ENCODE data around the gene ANO2. TPM values are rescaled to one million over a fixed set of nuclear protein-coding genes. Genes with fewer than 3 reads are reported as not detected.

ANO2 gene
- total and polyA plus RNA-seq, 2 experiments from 2014 or later = 2.3 to 4.6 TPM

DNA sequence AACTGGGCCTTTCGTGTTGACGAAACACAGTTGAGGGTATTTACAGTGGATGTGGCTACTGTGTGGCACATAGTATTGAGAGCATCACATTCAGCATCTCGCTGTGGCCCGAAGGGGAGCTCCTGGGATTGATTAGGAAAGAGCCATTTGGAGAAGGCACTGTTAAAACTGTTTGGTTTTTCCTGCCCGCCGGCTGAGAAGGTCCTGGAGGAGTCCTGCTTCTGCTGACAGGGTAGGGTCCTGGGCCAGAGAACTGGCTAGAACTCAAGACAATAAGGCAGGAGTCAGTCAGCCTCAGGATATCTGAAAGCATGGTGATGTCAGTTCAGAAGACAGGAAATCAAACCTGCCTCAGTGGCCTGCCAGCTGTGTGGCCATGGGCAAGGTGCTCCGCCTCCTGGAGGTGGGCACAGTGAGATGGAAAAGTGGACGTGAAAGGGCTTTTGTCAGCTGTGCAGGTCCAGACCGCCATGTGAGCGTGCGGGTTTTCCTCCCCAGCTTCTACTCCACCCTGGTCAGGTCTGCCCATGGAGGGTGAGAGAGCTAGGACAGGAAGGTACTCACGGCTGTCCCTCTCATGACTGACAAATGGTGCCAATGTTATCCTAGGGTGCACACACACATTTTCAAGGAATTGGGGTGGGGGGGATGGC lies 420.8 kb downstream of the ANO2 start:
- H3K27me3 ChIP-seq (ENCODE audit: insufficient read depth) = no peaks in the 10 kb centered on the region
- no peak overlapping the region for H3K4me2 ChIP-seq
- H3K4me1 Mint-ChIP-seq = no peaks in the 10 kb centered on the region
- no peaks in the 10 kb centered on the region for H3K36me3 Mint-ChIP-seq (ENCODE audit: low read depth)
- no peak overlapping the region for H3K4me3 ChIP-seq
- H3K4me3 Mint-ChIP-seq = no peak overlapping the region
- H4K20me1 ChIP-seq (replicated peaks; ENCODE audit: insufficient read depth) = no peaks in the 10 kb centered on the region
- H3K79me2 ChIP-seq (replicated peaks; ENCODE audit: insufficient read depth) = no peaks in the 10 kb centered on the region
- H3K36me3 ChIP-seq (ENCODE audit: insufficient read depth) = no peaks in the 10 kb centered on the region
- ATAC-seq = no peak
- H2AFZ ChIP-seq = no peak overlapping the region
- peaks cover 3% of the 10 kb centered on the region for H3K27me3 Mint-ChIP-seq (ENCODE audit: insufficient read depth, low read depth, poor library complexity)
- H3K27ac ChIP-seq (ENCODE audit: low read depth) = no peak overlapping the region
- TF ChIP-seq POLR2AphosphoS5 (IDR thresholded peaks at IDR 0.05; ENCODE audit: low read depth) (no peak), EZH2phosphoT487 (IDR thresholded peaks at IDR 0.05; ENCODE audit: unreplicated experiment) (no peak), NANOG (IDR thresholded peaks at IDR 0.05; ENCODE audit: borderline replicate concordance) (no peak), ZNF331 (CRISPR knock-in tag; IDR thresholded peaks at IDR 0.05; ENCODE audit: low read depth) (no peak), EZH2 (IDR thresholded peaks at IDR 0.05; ENCODE audit: low read depth, unreplicated experiment) (no peak), ZNF114 (CRISPR knock-in tag; IDR thresholded peaks at IDR 0.05) (no peak), STAT1 (IDR thresholded peaks at IDR 0.05; ENCODE audit: unreplicated experiment) (no peak), JUNB (IDR thresholded peaks at IDR 0.05; ENCODE audit: unreplicated experiment) (no peak), CREB1 (CRISPR knock-in tag; IDR thresholded peaks at IDR 0.05; ENCODE audit: low read depth) (no peak)
- TF ChIP-seq, protein P1, sequence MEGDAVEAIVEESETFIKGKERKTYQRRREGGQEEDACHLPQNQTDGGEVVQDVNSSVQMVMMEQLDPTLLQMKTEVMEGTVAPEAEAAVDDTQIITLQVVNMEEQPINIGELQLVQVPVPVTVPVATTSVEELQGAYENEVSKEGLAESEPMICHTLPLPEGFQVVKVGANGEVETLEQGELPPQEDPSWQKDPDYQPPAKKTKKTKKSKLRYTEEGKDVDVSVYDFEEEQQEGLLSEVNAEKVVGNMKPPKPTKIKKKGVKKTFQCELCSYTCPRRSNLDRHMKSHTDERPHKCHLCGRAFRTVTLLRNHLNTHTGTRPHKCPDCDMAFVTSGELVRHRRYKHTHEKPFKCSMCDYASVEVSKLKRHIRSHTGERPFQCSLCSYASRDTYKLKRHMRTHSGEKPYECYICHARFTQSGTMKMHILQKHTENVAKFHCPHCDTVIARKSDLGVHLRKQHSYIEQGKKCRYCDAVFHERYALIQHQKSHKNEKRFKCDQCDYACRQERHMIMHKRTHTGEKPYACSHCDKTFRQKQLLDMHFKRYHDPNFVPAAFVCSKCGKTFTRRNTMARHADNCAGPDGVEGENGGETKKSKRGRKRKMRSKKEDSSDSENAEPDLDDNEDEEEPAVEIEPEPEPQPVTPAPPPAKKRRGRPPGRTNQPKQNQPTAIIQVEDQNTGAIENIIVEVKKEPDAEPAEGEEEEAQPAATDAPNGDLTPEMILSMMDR (conservative IDR thresholded peaks at IDR 0.05; ENCODE audit: low read depth in 2 of 2) = no peak
- TF ChIP-seq, protein P2, sequence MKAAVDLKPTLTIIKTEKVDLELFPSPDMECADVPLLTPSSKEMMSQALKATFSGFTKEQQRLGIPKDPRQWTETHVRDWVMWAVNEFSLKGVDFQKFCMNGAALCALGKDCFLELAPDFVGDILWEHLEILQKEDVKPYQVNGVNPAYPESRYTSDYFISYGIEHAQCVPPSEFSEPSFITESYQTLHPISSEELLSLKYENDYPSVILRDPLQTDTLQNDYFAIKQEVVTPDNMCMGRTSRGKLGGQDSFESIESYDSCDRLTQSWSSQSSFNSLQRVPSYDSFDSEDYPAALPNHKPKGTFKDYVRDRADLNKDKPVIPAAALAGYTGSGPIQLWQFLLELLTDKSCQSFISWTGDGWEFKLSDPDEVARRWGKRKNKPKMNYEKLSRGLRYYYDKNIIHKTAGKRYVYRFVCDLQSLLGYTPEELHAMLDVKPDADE (IDR thresholded peaks at IDR 0.05) = no peak
- TF ChIP-seq, protein P3, sequence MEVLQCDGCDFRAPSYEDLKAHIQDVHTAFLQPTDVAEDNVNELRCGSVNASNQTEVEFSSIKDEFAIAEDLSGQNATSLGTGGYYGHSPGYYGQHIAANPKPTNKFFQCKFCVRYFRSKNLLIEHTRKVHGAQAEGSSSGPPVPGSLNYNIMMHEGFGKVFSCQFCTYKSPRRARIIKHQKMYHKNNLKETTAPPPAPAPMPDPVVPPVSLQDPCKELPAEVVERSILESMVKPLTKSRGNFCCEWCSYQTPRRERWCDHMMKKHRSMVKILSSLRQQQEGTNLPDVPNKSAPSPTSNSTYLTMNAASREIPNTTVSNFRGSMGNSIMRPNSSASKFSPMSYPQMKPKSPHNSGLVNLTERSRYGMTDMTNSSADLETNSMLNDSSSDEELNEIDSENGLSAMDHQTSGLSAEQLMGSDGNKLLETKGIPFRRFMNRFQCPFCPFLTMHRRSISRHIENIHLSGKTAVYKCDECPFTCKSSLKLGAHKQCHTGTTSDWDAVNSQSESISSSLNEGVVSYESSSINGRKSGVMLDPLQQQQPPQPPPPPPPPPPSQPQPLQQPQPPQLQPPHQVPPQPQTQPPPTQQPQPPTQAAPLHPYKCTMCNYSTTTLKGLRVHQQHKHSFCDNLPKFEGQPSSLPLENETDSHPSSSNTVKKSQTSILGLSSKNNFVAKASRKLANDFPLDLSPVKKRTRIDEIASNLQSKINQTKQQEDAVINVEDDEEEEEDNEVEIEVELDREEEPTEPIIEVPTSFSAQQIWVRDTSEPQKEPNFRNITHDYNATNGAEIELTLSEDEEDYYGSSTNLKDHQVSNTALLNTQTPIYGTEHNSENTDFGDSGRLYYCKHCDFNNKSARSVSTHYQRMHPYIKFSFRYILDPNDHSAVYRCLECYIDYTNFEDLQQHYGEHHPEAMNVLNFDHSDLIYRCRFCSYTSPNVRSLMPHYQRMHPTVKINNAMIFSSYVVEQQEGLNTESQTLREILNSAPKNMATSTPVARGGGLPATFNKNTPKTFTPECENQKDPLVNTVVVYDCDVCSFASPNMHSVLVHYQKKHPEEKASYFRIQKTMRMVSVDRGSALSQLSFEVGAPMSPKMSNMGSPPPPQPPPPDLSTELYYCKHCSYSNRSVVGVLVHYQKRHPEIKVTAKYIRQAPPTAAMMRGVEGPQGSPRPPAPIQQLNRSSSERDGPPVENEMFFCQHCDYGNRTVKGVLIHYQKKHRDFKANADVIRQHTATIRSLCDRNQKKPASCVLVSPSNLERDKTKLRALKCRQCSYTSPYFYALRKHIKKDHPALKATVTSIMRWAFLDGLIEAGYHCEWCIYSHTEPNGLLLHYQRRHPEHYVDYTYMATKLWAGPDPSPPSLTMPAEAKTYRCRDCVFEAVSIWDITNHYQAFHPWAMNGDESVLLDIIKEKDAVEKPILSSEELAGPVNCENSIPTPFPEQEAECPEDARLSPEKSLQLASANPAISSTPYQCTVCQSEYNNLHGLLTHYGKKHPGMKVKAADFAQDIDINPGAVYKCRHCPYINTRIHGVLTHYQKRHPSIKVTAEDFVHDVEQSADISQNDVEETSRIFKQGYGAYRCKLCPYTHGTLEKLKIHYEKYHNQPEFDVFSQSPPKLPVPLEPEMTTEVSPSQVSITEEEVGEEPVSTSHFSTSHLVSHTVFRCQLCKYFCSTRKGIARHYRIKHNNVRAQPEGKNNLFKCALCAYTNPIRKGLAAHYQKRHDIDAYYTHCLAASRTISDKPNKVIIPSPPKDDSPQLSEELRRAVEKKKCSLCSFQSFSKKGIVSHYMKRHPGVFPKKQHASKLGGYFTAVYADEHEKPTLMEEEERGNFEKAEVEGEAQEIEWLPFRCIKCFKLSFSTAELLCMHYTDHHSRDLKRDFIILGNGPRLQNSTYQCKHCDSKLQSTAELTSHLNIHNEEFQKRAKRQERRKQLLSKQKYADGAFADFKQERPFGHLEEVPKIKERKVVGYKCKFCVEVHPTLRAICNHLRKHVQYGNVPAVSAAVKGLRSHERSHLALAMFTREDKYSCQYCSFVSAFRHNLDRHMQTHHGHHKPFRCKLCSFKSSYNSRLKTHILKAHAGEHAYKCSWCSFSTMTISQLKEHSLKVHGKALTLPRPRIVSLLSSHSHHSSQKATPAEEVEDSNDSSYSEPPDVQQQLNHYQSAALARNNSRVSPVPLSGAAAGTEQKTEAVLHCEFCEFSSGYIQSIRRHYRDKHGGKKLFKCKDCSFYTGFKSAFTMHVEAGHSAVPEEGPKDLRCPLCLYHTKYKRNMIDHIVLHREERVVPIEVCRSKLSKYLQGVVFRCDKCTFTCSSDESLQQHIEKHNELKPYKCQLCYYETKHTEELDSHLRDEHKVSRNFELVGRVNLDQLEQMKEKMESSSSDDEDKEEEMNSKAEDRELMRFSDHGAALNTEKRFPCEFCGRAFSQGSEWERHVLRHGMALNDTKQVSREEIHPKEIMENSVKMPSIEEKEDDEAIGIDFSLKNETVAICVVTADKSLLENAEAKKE (CRISPR knock-in tag; IDR thresholded peaks at IDR 0.05) = no peak
- TF ChIP-seq, protein P4, sequence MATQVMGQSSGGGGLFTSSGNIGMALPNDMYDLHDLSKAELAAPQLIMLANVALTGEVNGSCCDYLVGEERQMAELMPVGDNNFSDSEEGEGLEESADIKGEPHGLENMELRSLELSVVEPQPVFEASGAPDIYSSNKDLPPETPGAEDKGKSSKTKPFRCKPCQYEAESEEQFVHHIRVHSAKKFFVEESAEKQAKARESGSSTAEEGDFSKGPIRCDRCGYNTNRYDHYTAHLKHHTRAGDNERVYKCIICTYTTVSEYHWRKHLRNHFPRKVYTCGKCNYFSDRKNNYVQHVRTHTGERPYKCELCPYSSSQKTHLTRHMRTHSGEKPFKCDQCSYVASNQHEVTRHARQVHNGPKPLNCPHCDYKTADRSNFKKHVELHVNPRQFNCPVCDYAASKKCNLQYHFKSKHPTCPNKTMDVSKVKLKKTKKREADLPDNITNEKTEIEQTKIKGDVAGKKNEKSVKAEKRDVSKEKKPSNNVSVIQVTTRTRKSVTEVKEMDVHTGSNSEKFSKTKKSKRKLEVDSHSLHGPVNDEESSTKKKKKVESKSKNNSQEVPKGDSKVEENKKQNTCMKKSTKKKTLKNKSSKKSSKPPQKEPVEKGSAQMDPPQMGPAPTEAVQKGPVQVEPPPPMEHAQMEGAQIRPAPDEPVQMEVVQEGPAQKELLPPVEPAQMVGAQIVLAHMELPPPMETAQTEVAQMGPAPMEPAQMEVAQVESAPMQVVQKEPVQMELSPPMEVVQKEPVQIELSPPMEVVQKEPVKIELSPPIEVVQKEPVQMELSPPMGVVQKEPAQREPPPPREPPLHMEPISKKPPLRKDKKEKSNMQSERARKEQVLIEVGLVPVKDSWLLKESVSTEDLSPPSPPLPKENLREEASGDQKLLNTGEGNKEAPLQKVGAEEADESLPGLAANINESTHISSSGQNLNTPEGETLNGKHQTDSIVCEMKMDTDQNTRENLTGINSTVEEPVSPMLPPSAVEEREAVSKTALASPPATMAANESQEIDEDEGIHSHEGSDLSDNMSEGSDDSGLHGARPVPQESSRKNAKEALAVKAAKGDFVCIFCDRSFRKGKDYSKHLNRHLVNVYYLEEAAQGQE (IDR thresholded peaks at IDR 0.05; ENCODE audit: unreplicated experiment) = no peak
- H3K4me1 ChIP-seq (ENCODE audit: insufficient read depth) = no peaks in the 10 kb centered on the region
- no peak overlapping the region for H3K27ac Mint-ChIP-seq
- no peaks in the 10 kb centered on the region for H3K9me2 ChIP-seq (ENCODE audit: insufficient read depth)
- H3F3A ChIP-seq (replicated peaks; ENCODE audit: low read depth) = no peaks in the 10 kb centered on the region
- H3K9me3 Mint-ChIP-seq = no peaks in the 10 kb centered on the region
- no peak for DNase-seq (ENCODE audit: low spot score)

Measured in GM23338 (cell line).